HG02571 (cell line): Measurements from ENCODE around the gene LCN2.
A peak's percentile ranks its signal among the peaks of the same experiment; 100 is the strongest.

Experiments
- ATAC-seq: cut with Tn5 transposase; IDR thresholded peaks from one replicate; pipeline ENCODE4 v1.9.1; 2021; ENCODE audit warnings: mild to moderate bottlenecking, moderate library complexity; ENCODE audit not compliant: unreplicated experiment

LCN2 gene

GRCh38 chr9:128190516-128191405, 41.5 kb downstream of the LCN2 start:
- ATAC-seq, result peak; percentile 16

- ATAC-seq, result peak; percentile 72
These were observed 42.3 kb downstream of the LCN2 start, which contains the start of gene CIZ1 for GRCh38 chr9:128191406-128192046. Gene CIZ1 (minus strand): TSS chr9:128191572. CDS start chr9:128190857, 715 bp downstream.

GRCh38 chr9:128192601-128193371, 43.5 kb downstream of the LCN2 start:
- no peak for ATAC-seq

GRCh38 chr9:128193469-128194096, 44.3 kb downstream of the LCN2 start:
- ATAC-seq, result no peak

- no peak for ATAC-seq
These were observed 52.5 kb downstream of the LCN2 start for GRCh38 chr9:128201441-128202369.

- ATAC-seq, result no peak
These were observed 53.4 kb downstream of the LCN2 start for GRCh38 chr9:128202648-128203023.
